Endothelial cell (in vitro differentiated cells): Measurements from ENCODE around the gene MYL5. TPM values are rescaled to one million over a fixed set of nuclear protein-coding genes. Genes with fewer than 3 reads are reported as not detected.

ENCODE experiments used
- DNase-seq: peaks from one replicate; pipeline ENCODE4 v3.0.0; 2021; ENCODE audit warnings: low spot score
- H3K27ac Mint-ChIP-seq: one replicate; pipeline ENCODE4 v1.8.0; 2021; ENCODE audit warnings: mixed read lengths, inconsistent platforms; ENCODE audit not compliant: unreplicated experiment
- H3K27me3 Mint-ChIP-seq: one replicate; pipeline ENCODE4 v1.8.0; 2021; ENCODE audit warnings: mild to moderate bottlenecking, moderate library complexity, mixed read lengths, inconsistent platforms; ENCODE audit not compliant: unreplicated experiment
- H3K36me3 Mint-ChIP-seq: one replicate; pipeline ENCODE4 v1.8.0; 2021; ENCODE audit warnings: mild to moderate bottlenecking, low read depth, mixed read lengths, inconsistent platforms; ENCODE audit not compliant: unreplicated experiment
- H3K4me1 Mint-ChIP-seq: one replicate; pipeline ENCODE4 v1.8.0; 2021; ENCODE audit warnings: mild to moderate bottlenecking, mixed read lengths, inconsistent platforms; ENCODE audit not compliant: unreplicated experiment
- H3K4me3 Mint-ChIP-seq: one replicate; pipeline ENCODE4 v1.8.0; 2021; ENCODE audit warnings: mild to moderate bottlenecking, mixed read lengths, inconsistent platforms; ENCODE audit not compliant: unreplicated experiment
- H3K9me3 Mint-ChIP-seq: one replicate; pipeline ENCODE4 v1.8.0; 2021; ENCODE audit warnings: mixed read lengths, inconsistent platforms; ENCODE audit not compliant: unreplicated experiment
- CTCF ChIP-seq: fragments of 200-600 bp; sonication (generic); IDR thresholded peaks from one replicate; pipeline ENCODE4 v1.5.0; 2021; ENCODE audit warnings: antibody characterized with exemption; ENCODE audit not compliant: unreplicated experiment
- total RNA-seq: library from RNA; stranded (reverse); fragmentation: NEBNext Ultra II Directional; extraction: Animal tissue kit (Norgen Biotek cat#: 25700); gene quantifications from one replicate; pipeline ENCODE4 v1.2.1, GENCODE V29; 2021; ENCODE audit not compliant: unreplicated experiment

Gene MYL5
- total RNA-seq, 1 donor from 2014 or later, result 23.2 TPM

GRCh38 chr4:651884-652642, 22.3 kb upstream of the MYL5 start:
- peak overlapping the region; percentile 61 for H3K27ac Mint-ChIP-seq
- DNase-seq, result no peak
- peaks cover 14% of the 10 kb centered on the region for H3K27me3 Mint-ChIP-seq
- H3K4me1 Mint-ChIP-seq, result no peaks in the 10 kb centered on the region
- TF ChIP-seq CTCF, result no peak
- peaks cover 5% of the 10 kb centered on the region for H3K36me3 Mint-ChIP-seq
- H3K4me3 Mint-ChIP-seq, result peak overlapping the region; percentile 51
- peaks cover 3% of the 10 kb centered on the region for H3K9me3 Mint-ChIP-seq

- Mint-ChIP-seq H3K27ac (peak overlapping the region; percentile 52), H3K4me1 (no peaks in the 10 kb centered on the region), H3K4me3 (no peak overlapping the region), H3K9me3 (peaks cover 3% of the 10 kb centered on the region), H3K36me3 (peaks cover 5% of the 10 kb centered on the region), H3K27me3 (peaks cover 16% of the 10 kb centered on the region)
- TF ChIP-seq CTCF, result no peak
- DNase-seq, result no peak
Measured at GRCh38 chr4:653080-653821, 21.1 kb upstream of the MYL5 start.

- no peaks in the 10 kb centered on the region for H3K4me1 Mint-ChIP-seq
- no peak overlapping the region for H3K4me3 Mint-ChIP-seq
- peaks cover 16% of the 10 kb centered on the region for H3K27me3 Mint-ChIP-seq
- no peak for TF ChIP-seq CTCF
- H3K9me3 Mint-ChIP-seq, result peaks cover 3% of the 10 kb centered on the region
- H3K27ac Mint-ChIP-seq, result no peak overlapping the region
- H3K36me3 Mint-ChIP-seq, result peaks cover 5% of the 10 kb centered on the region
- DNase-seq, result no peak
Measured at GRCh38 chr4:653831-654502, 20.4 kb upstream of the MYL5 start.

GRCh38 chr4:654503-654845, 19.9 kb upstream of the MYL5 start:
- no peaks in the 10 kb centered on the region for H3K4me1 Mint-ChIP-seq
- TF ChIP-seq CTCF, result no peak
- peaks cover 3% of the 10 kb centered on the region for H3K9me3 Mint-ChIP-seq
- H3K27ac Mint-ChIP-seq, result no peak overlapping the region
- peaks cover 16% of the 10 kb centered on the region for H3K27me3 Mint-ChIP-seq
- H3K36me3 Mint-ChIP-seq, result peaks cover 8% of the 10 kb centered on the region
- H3K4me3 Mint-ChIP-seq, result no peak overlapping the region
- DNase-seq, result no peak
